Endothelial cell of umbilical vein (primary cell): Measurements from ENCODE around the gene MAT2B. TPM values are rescaled to one million over a fixed set of nuclear protein-coding genes. Genes with fewer than 3 reads are reported as not detected.

ENCODE experiments used
- BruUV-seq: library from RNA; stranded (reverse); fragments of 400-500 nt; replicated peaks from 2 replicates; lab custom pipeline; 2021; lab: Mats Ljungman, UMichigan
- CTCF ChIA-PET: fragments of 300-600, 350-600 bp; sonication (Branson Sonifier 250); formaldehyde crosslinking; loops from one replicate; lab custom pipeline; 2021; ENCODE audit warnings: antibody characterized with exemption, inconsistent platforms; lab: Charles Lee
- POLR2A ChIA-PET: fragments of 300-600, 350-600 bp; sonication (Branson Sonifier 250); formaldehyde crosslinking; loops from one replicate; lab custom pipeline; 2021; ENCODE audit warnings: antibody characterized with exemption, inconsistent platforms; lab: Charles Lee
- DNase-seq: peaks from one replicate; pipeline ENCODE4 v3.0.0-alpha.2; 2011; ENCODE audit warnings: low read depth, low spot score
- FAIRE-seq: peaks from 2 replicates; lab custom pipeline; 2011; peaks lifted over from hg19 to GRCh38; lab: Jason Lieb, UNC
- H2AFZ ChIP-seq: 2 replicates; pipeline ENCODE4 v1.6.0; 2012; ENCODE audit warnings: low read depth, low read length, control low read depth, inconsistent platforms
- H3K27ac ChIP-seq: 2 replicates; pipeline ENCODE4 v1.5.1; 2011; ENCODE audit warnings: low read depth, mild to moderate bottlenecking, control low read depth, low read length, moderate library complexity; ENCODE audit not compliant: insufficient read depth
- H3K27me3 ChIP-seq, 2 experiments: 2 replicates each; pipeline versions ENCODE4 v1.6.0 to v1.6.1; 2011; ENCODE audit warnings: low read length in 2 of 2, mixed read lengths in 1 of 2; ENCODE audit not compliant: control insufficient read depth in 2 of 2, insufficient read depth in 2 of 2
- H3K36me3 ChIP-seq, 2 experiments: 2 replicates in 1 of 2; 3 replicates in 1 of 2; pipeline ENCODE4 v1.5.1; 2011; ENCODE audit warnings: low read length in 2 of 2, mild to moderate bottlenecking in 1 of 2, moderate library complexity in 1 of 2; ENCODE audit not compliant: control insufficient read depth in 2 of 2, insufficient read depth in 2 of 2; ENCODE audit errors: extremely low read depth in 1 of 2
- H3K4me1 ChIP-seq: 3 replicates; pipeline ENCODE4 v1.5.1; 2011; ENCODE audit warnings: mild to moderate bottlenecking, low read length; ENCODE audit not compliant: control insufficient read depth, insufficient read depth; ENCODE audit errors: extremely low read depth
- H3K4me2 ChIP-seq: 2 replicates; pipeline ENCODE4 v1.6.1; 2011; ENCODE audit warnings: low read length, control low read depth, mixed read lengths; ENCODE audit not compliant: insufficient read depth
- H3K4me3 ChIP-seq, 3 experiments: fragments of 200-600 bp in 1 of 3; sonication (generic), shearing (Covaris generic) in 1 of 3; replicated peaks in 1 of 3; 2 replicates each; pipeline ENCODE4 v1.5.1; 2011 to 2016; ENCODE audit warnings: control low read depth in 3 of 3, low read length in 3 of 3, mild to moderate bottlenecking in 2 of 3, inconsistent platforms in 1 of 3, low read depth in 1 of 3, moderate library complexity in 1 of 3; ENCODE audit not compliant: insufficient read depth in 1 of 3
- H3K79me2 ChIP-seq: 2 replicates; pipeline ENCODE4 v1.6.0; 2012; ENCODE audit warnings: low read length, inconsistent platforms; ENCODE audit not compliant: control insufficient read depth, insufficient read depth
- H3K9ac ChIP-seq: replicated peaks from 2 replicates; pipeline ENCODE3; 2011; ENCODE audit warnings: low read length, control low read depth; ENCODE audit not compliant: insufficient read depth; ENCODE audit errors: extremely low read depth
- H3K9me1 ChIP-seq: replicated peaks from 3 replicates; pipeline ENCODE4 v1.6.0; 2011; ENCODE audit warnings: mild to moderate bottlenecking, low read length; ENCODE audit not compliant: control insufficient read depth, insufficient read depth; ENCODE audit errors: extremely low read depth
- H3K9me3 ChIP-seq: replicated peaks from 2 replicates; pipeline ENCODE4 v1.5.1; 2012; ENCODE audit warnings: low read length, inconsistent platforms; ENCODE audit not compliant: control insufficient read depth, insufficient read depth
- H4K20me1 ChIP-seq: replicated peaks from 2 replicates; pipeline ENCODE3; 2011; ENCODE audit warnings: mild to moderate bottlenecking, low read length; ENCODE audit not compliant: control insufficient read depth, insufficient read depth; ENCODE audit errors: extremely low read depth
- EZH2 ChIP-seq: IDR thresholded peaks from 2 replicates; pipeline ENCODE4 v1.6.1; 2012; ENCODE audit warnings: borderline replicate concordance, low read depth, mild to moderate bottlenecking, moderate library complexity, low read length, inconsistent platforms; ENCODE audit not compliant: severe bottlenecking
- FOS ChIP-seq: IDR thresholded peaks from 2 replicates; pipeline ENCODE4 v1.6.1; 2011; ENCODE audit warnings: mild to moderate bottlenecking, low read length, moderate library complexity, borderline replicate concordance; ENCODE audit not compliant: insufficient read depth
- GATA2 ChIP-seq: IDR thresholded peaks from 2 replicates; pipeline ENCODE4 v1.7.0; 2011; ENCODE audit warnings: low read depth, mild to moderate bottlenecking, moderate library complexity, mixed read lengths, low read length; ENCODE audit not compliant: insufficient read length, insufficient read depth
- JUN ChIP-seq: IDR thresholded peaks from 2 replicates; pipeline ENCODE4 v1.6.1; 2011; ENCODE audit warnings: borderline replicate concordance, low read depth; ENCODE audit not compliant: insufficient read length, insufficient read depth
- MYC ChIP-seq: IDR thresholded peaks from one replicate; pipeline ENCODE4 v1.6.1; 2011; ENCODE audit warnings: mild to moderate bottlenecking, low read depth, low read length
- POLR2A ChIP-seq: IDR thresholded peaks from 2 replicates; pipeline ENCODE4 v1.6.1; 2012; ENCODE audit warnings: low read depth, mild to moderate bottlenecking, control low read depth, low read length
- POLR2AphosphoS5 ChIP-seq: IDR thresholded peaks from 2 replicates; pipeline ENCODE4 v1.6.1; 2012; ENCODE audit warnings: low read depth, mild to moderate bottlenecking, control low read depth, low read length, moderate library complexity; ENCODE audit not compliant: insufficient read depth
- dilution Hi-C: fragments of 300-500 bp; cut with MboI; formaldehyde crosslinking; loops from one replicate; pipeline ENCODE4 v1.15.0; 2019; ENCODE audit warnings: low sequenced_read_pairs; ENCODE audit not compliant: extremely low pct_ligation_motif_present
- intact Hi-C: fragments of 100-400 bp; cut with micrococcal nuclease; formaldehyde crosslinking; loops from one replicate; pipeline ENCODE4 v1.10.0; 2022
- polyA plus RNA-seq, 4 experiments: library from polyadenylated mRNA; depleted of rRNA in 3 of 4; stranded (reverse) in 3 of 4; unstranded in 1 of 4; fragments of >200 nt; gene quantifications; 2 replicates each; pipeline versions ENCODE4 v1.2.1 to v1.2.3, GENCODE V29; 2011 to 2012; ENCODE audit warnings: missing spikeins in 1 of 4
- total RNA-seq: library from RNA; stranded (reverse); gene quantifications from 2 replicates; pipeline ENCODE4 v1.2.3, GENCODE V29; 2021
- TF ChIP-seq, protein P1 (sequence below): IDR thresholded peaks from 2 replicates; pipeline ENCODE4 v1.6.1; 2011; ENCODE audit not compliant: insufficient read depth, insufficient read length
- TF ChIP-seq, protein P2 (sequence below), 2 donors: IDR thresholded peaks; 1 replicate in 1 of 2; 2 replicates in 1 of 2; pipeline ENCODE4 v1.5.1; 2011; ENCODE audit warnings: low read length in 2 of 2, mild to moderate bottlenecking in 2 of 2, moderate library complexity in 2 of 2, control low read depth in 1 of 2, inconsistent platforms in 1 of 2, low read depth in 1 of 2; ENCODE audit not compliant: insufficient read depth in 1 of 2; ENCODE audit errors: extremely low read depth in 1 of 2

Gene MAT2B
- total and polyA plus RNA-seq, 2 donors (not counting 3 experiments of a cell fraction or from before 2014, with no cell fraction given), result 41.5 to 101 TPM

DNA sequence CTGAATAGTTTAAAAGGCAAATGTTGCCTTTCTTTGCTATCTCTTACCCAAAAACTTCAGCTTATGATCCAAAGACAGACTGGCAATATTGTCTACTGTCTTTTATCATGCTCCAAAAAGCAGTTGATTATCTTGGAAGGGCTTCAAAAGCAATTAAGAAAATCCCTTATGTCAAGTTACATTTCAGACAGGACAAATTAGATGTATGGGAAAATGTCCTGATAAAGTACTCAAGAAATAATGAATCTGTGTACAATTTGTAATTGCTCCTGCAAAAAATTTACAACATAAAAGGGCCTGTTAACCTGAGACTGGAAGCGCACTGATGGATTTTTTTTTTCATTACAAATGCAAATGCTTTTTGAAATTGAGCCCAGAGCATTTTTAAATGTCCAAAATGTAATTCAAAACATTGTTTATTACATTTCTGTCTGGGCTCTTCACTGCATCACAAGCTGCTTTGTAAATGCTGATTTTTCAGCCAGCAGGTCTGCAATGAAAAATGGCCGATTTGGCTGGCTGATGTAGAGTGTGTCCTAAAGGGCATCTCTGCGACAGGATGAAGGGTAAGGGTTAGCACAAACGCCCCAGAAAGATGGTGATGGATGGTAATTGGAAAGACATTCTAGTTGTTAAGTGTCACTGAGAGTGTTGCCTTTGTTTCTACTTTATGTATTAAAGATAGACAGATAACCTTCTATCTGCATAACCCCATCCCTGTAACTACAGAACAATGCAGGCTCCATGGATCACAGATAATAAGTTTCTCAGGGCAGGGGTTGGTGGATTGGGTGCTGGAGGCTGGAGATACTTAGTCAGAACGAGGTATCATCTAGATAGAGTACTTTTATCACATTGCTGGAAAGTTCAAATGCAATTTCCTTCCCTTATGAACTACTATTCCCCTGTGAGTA is 27.0 kb downstream of the MAT2B start:
- no peaks in the 10 kb centered on the region for H3K9me3 ChIP-seq
- H3K27ac ChIP-seq, result no peak overlapping the region
- TF ChIP-seq, protein P1, sequence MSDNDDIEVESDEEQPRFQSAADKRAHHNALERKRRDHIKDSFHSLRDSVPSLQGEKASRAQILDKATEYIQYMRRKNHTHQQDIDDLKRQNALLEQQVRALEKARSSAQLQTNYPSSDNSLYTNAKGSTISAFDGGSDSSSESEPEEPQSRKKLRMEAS, result no peak
- TF ChIP-seq POLR2A, result no peak
- no peak for TF ChIP-seq FOS
- no peak for TF ChIP-seq EZH2
- TF ChIP-seq MYC, result no peak
- no peak for TF ChIP-seq POLR2AphosphoS5
- no peak for TF ChIP-seq GATA2
- TF ChIP-seq, protein P2, sequence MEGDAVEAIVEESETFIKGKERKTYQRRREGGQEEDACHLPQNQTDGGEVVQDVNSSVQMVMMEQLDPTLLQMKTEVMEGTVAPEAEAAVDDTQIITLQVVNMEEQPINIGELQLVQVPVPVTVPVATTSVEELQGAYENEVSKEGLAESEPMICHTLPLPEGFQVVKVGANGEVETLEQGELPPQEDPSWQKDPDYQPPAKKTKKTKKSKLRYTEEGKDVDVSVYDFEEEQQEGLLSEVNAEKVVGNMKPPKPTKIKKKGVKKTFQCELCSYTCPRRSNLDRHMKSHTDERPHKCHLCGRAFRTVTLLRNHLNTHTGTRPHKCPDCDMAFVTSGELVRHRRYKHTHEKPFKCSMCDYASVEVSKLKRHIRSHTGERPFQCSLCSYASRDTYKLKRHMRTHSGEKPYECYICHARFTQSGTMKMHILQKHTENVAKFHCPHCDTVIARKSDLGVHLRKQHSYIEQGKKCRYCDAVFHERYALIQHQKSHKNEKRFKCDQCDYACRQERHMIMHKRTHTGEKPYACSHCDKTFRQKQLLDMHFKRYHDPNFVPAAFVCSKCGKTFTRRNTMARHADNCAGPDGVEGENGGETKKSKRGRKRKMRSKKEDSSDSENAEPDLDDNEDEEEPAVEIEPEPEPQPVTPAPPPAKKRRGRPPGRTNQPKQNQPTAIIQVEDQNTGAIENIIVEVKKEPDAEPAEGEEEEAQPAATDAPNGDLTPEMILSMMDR (IDR thresholded peaks at IDR 0.05; ENCODE audit: extremely low read depth in 1 of 2, insufficient read depth in 1 of 2, low read depth in 1 of 2, low read length in 2 of 2), result no peak
- no peak for TF ChIP-seq JUN
- no peaks in the 10 kb centered on the region for H3K79me2 ChIP-seq
- dilution Hi-C loops (no loop called here), intact Hi-C loops (no loop called here)
- no peaks in the 10 kb centered on the region for H3K36me3 ChIP-seq
- FAIRE-seq (no peak), DNase-seq (no peak)
- no peaks in the 10 kb centered on the region for H3K4me1 ChIP-seq
- H3K4me2 ChIP-seq, result no peak overlapping the region
- H2AFZ ChIP-seq, result no peak overlapping the region
- no peaks in the 10 kb centered on the region for H4K20me1 ChIP-seq
- ChIA-PET CTCF (no interaction called here), POLR2A (no interaction called here)
- H3K27me3 ChIP-seq, result peaks cover 2 to 7% of the 10 kb centered on the region in 2 experiments
- H3K9ac ChIP-seq, result no peak overlapping the region
- no peak overlapping the region for H3K4me3 ChIP-seq
- no peaks in the 10 kb centered on the region for H3K9me1 ChIP-seq
- BruUV-seq, result no TSS peak
